Cardiac fibroblast (primary cell): ENCODE results near the gene VASP.

Source experiments
- DNase-seq, 2 donors: peaks; one replicate each; pipeline versions ENCODE4 v3.0.0 to v3.0.0-alpha.2; 2010; ENCODE audit warnings: low read depth in 2 of 2
- H3K4me3 ChIP-seq, 2 donors: replicated peaks in 1 of 2; 1 replicate in 1 of 2; 2 replicates in 1 of 2; pipeline ENCODE4 v1.5.1; 2011; ENCODE audit warnings: low read depth in 2 of 2, low read length in 2 of 2, mild to moderate bottlenecking in 2 of 2, moderate library complexity in 1 of 2
- TF ChIP-seq, protein P1 (sequence below): IDR thresholded peaks from one replicate; pipeline ENCODE4 v1.5.1; 2011; ENCODE audit warnings: low read depth, mild to moderate bottlenecking, low read length, inconsistent platforms

VASP gene

DNA sequence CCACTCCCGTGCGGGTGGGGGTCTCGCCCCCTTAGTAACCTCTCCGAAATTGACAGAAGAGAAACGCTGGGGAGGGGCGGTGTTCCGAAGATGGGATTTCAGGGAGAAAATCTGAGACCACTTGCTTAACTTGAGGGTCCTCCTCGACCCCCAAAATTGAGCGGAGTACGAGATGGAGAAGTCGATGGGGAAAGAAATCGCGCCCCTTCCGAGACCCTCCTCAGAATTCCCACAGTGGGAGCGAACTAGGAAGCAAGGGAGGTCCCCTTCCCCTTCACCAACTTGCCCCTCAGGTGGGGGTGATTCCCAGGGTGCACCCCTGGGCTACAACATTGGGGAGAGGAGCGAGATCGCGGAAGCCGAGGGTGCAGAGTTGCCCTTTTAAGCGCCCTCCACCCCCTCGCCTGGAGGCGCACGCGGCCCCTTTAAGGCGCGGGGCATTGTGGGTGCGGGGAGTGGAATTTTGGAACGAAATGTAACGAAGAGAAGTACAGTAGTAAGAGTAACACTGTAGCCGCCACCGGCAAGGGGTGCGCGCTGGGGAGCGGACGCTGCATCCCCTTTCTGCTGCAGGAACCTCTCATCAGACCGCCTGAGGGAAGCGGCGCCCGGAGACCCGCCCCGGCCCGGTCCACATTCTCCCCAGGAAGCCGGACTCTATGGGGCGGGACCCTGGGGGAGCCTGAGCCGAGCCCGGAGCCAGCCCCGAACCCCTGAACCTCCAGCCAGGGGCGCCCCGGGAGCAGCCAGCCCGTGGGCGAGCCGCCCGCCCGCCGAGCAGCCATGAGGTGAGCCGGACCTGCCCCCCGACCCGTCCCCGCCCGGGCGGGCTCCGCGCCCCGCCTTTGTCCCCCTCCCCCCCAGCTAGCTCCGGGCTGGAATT lies at the start of gene VASP:
TSS of gene VASP (plus strand) at position 491 of the 883 bp plus-strand sequence. CDS start at position 784, 293 bp downstream.
- TF ChIP-seq, protein P1, sequence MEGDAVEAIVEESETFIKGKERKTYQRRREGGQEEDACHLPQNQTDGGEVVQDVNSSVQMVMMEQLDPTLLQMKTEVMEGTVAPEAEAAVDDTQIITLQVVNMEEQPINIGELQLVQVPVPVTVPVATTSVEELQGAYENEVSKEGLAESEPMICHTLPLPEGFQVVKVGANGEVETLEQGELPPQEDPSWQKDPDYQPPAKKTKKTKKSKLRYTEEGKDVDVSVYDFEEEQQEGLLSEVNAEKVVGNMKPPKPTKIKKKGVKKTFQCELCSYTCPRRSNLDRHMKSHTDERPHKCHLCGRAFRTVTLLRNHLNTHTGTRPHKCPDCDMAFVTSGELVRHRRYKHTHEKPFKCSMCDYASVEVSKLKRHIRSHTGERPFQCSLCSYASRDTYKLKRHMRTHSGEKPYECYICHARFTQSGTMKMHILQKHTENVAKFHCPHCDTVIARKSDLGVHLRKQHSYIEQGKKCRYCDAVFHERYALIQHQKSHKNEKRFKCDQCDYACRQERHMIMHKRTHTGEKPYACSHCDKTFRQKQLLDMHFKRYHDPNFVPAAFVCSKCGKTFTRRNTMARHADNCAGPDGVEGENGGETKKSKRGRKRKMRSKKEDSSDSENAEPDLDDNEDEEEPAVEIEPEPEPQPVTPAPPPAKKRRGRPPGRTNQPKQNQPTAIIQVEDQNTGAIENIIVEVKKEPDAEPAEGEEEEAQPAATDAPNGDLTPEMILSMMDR: no peak
- peak; percentile 84 to 88 for DNase-seq

DNA sequence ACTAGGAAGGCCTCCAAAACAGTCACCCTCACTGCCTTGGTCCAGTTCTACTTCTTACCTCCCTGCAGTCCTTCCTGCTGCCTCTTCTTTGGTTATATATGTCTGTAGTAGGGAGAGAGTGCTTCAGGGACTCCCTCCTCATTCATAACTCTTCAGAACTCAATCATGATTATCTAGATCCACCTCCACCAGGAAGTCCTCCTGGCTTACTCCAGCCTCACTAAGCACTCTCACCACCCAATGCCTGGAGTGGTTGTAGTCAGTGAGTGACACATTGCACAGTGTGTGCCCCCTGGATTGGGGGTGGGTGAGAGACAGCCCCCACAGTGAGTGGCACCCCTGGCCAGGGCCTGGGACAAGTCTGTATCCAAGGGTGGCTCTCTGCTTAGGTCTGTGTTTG lies 49.5 kb upstream of the VASP start:
- no peak for DNase-seq
- TF ChIP-seq, protein P1: no peak
- no peak overlapping the region for H3K4me3 ChIP-seq

More for the DNA sequence above, at the start of gene VASP:
- peak within 1 kb of the TSS; percentile 95 to 99 for H3K4me3 ChIP-seq

DNA sequence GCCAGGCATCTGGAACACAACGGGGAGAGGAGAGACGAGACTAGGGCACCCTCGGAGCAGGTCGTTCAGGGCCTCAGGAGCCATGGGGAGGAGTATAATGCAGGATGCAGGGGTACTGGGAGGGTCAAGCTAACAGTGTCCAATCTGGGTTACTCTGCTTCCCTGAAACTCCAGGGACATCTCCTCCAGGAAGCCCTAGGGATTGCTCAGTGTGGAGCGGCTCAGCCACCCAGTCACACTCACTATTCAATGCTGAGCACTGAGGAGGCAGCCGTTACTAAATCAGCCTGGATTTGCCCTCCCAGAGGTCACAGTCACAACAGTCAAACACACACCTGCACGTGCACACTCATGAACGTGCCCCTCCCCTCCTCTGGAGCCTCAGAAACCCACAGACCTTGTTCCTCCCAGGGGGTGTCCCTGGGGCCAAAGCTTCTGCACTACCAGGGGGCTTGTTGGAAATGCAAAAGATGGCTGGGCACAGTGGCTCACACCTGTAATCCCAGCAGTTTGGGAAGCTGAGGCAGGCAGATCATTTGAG lies 46.4 kb upstream of the VASP start:
- no peak overlapping the region for H3K4me3 ChIP-seq
- DNase-seq: no peak
- TF ChIP-seq, protein P1: no peak

DNA sequence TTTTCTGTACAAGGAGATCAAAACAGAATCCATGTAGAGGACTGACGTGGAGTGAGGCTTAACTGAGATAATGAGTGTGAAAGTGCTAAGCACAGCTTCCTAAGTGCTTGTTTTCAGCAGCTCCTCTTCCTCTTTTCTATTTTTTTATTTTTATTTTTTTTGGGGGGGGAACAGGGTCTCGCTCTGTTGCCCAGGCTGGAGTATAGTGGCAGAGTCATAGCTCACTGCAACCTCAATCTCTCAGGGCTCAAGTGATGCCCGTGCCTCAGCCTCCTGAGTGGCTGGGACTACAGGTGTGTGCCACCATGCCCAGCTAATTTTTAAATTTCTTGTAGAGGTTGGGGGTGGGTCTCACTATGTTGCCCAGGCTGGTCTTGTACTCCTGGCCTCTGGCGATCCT lies 45.1 kb upstream of the VASP start:
- TF ChIP-seq, protein P1: no peak
- H3K4me3 ChIP-seq: no peak overlapping the region
- DNase-seq: no peak

DNA sequence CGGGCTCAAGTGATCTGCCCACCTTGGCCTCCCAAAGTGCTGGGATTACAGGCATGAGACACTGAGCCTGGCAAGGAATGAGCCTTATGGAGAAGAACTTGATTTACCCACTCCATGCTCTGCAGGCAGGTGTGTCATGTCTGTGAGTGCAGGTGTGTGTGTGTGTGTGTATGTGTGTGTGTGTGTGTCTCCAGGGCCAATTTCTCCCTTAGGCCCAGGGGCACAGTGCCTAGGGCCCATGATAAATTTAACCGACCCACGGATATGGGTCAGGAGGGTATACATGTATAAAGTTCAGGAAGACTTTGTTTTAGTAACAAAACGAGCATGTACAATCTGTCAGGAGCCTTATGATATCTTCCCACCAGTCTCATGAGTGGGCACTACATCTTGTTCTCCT lies 44.0 kb upstream of the VASP start:
- no peak overlapping the region for H3K4me3 ChIP-seq
- TF ChIP-seq, protein P1: no peak
- DNase-seq: no peak

DNA sequence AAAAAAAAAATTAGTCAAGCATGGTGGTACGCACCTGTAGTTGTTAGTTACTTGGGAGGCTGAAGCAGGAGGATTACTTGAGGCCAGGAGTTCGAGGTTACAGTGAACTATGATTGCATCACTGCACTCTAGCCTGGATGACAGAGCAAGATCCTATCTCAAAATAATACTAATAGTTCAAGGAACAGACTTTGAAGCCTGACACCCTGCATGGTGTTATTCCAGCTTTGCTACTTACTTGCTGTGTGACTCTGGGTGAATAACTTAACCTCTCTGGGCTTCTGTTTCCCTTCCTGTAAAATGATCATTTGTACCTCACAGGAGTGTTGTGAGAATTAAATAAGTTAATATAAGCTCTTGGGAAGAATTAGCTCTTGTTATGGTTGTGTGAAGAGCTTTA lies 43.0 kb upstream of the VASP start:
- DNase-seq: no peak
- TF ChIP-seq, protein P1: no peak
- no peak overlapping the region for H3K4me3 ChIP-seq
